ENCODE measurements around the gene MACROD1.
"Not testable (repeated sequence)": the region's sequence is repeated elsewhere in the genome, so short reads cannot be mapped to it uniquely, and the experiment has no call there.

MACROD1 gene

GRCh38 chr11:64185693-64186491 is 20.0 kb upstream of the MACROD1 start, which contains the start of gene STIP1:
Gene STIP1 (plus strand): TSS chr11:64186171. CDS start chr11:64186262, 91 bp downstream.
- DNase-seq: peak; percentile 95 to 100 (median 99)

GRCh38 chr11:64185175-64185692 is 19.3 kb upstream of the MACROD1 start:
- peak in 41 of 56 donors; percentile 71 to 97 (median 91) for DNase-seq

DNA sequence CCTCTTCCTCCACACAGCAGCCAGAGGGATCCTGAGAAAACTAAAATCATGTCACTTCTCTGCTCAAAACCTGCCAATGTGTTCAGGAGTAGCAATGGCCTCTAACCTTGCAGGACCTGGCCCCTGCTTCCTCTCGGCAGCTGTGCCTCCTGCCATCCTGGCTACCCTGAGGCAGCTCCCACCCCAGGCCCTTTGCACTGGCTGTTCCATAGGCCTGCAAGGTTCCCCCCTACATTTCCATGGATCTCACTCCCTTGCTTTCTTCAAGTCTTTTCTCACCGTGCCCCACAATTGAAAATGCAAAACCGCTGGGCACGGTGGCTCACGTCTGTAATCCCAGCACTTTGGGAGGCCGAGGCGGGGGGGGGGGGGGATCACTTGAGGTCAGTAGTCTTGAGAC is 18.0 kb upstream of the MACROD1 start:
- DNase-seq: no peak

- DNase-seq: peak; percentile 37 to 95 (median 88)
Observed at GRCh38 chr11:64181506-64182411, 15.8 kb upstream of the MACROD1 start.

GRCh38 chr11:64180891-64181290 is 15.0 kb upstream of the MACROD1 start:
- DNase-seq: peak in 2 of 56 donors; percentile 10 to 23

DNA sequence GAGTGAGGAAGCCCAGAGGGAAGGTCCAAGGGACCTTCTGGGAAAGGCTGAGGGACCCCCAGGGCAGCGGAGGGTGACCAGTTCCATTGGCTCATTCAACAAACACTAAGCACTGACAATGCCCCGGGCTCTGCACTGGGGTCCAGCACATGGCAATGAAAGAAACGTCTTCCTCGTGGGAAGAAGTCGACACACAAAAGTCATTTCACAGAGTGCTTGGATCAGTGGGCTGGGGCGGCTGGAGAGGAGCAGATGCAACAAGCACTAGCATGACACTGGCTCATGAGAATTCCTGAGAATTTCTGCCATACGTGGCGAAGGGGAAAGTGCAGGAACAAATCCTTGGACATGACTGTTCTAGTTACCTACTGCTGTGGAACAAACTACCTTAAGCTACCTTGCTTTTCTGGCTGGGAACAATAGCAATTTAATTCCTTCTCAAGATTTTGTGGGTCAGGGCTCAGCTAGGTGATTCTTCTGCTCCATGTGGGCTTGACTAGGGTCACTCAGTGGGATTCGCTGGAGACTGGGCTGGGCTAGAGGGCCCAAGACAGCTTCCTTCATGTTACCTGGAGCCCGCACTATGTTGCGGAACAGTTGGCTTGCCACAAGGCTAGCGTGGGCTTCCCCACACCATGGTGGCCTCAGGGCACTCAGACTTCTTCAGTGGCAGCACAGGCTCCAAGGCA is 13.2 kb upstream of the MACROD1 start:
- DNase-seq: no peak

GRCh38 chr11:64178203-64178602 is 12.3 kb upstream of the MACROD1 start:
- DNase-seq: no peak

DNA sequence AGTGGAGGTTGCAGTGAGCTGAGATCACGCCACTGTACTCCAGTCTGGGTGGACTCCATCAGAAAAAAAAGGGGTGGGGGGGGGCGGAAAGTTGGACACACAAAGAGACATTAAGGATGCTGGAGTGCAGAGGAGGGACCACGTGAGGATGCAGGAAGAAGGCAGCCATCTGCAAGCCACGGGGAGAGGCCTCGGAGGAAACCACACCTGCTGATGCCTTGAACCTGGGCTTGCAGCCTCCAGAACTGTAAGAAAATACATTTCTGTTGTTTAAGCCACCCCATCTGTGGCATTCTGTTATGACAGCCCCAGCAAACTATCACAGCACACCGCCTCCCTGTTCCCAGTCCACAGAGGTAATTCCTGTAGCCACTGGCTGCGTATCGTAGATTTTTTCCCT is 10.8 kb upstream of the MACROD1 start:
- no peak for DNase-seq

GRCh38 chr11:64173616-64174355 is 7.9 kb upstream of the MACROD1 start:
- DNase-seq: no peak

DNA sequence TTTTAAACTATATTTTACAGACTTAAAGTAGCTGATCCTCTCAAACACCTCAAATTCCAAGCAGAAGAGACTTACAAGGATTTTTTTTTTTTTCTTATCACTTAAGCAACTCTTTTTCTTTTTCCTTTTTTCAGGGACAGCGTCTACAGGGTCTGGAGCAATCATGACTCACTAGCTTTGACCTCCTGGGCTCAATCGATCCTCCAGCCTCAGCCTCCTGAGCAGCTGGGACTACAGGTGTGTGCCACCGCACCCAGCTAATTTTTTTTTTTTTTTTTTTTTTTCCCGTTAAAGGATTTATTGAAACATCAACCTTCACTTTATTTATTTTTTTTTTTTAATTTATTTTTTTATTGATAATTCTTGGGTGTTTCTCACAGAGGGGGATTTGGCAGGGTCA is 4.5 kb upstream of the MACROD1 start:
- DNase-seq: no peak

DNA sequence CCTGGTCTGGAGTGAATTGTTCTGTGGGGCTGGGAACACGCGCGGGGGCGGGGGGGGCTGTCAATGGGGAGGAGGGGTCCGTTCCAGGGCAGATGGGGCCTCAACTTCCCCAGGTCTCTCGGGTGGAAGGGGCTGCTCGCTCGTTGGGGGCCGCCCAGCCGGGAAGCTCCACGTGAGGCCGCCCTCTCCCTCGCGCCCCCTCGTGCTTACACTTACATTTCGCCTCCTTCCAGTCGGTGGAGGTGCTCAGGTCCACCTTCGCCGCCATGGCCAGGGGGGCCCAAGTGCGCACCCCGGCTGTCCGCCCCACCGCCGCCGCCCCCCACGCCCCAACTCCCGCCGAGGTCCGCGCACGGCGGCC is 452 bp downstream of the MACROD1 start:
- DNase-seq: peak in 1 of 56 donors; percentile 25

DNA sequence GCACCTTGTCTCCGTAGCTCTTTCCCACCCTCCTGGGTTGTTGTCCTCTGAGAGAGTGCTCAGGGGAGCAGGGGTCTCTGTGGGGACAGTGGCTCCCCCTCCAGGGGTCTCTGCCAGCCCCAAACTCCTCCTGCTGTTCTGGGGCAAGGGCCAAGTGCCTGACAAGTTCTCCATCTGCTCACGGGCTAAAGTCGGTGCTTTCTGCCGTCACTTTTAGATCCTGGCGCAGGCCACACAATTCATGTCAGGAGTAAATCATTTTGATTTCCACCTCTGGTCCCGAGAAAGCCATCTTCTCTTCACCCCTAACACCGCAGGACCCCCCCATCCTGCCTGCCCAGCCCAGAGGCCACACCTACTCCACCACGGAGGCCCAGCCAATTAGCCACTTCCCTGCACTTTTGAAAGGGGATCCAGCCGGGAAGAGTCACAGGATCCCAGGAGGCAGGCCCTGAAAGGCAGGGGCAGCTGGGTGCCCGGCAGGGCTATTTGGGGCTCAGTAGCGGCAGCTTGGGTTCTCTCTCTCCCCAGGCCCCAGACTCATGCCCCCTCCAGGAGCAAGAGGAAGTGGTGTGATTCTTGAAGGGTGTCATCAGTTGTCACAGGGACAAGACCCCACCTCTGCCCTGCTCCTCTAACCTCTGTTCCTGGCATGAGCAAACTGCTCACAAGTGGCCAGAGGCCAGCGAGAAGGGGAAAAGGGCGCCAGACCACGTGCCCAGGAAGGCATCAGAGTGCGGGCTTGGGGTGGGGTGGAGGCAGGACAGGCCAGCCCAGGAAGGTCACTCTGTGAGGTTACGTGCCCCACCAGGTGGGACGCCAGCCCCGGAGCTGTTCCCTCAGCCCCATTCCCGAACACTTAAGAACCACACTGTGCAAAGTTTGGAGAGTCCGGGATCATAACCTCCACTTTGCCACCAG is 1.3 kb downstream of the MACROD1 start:
- DNase-seq: no peak

DNA sequence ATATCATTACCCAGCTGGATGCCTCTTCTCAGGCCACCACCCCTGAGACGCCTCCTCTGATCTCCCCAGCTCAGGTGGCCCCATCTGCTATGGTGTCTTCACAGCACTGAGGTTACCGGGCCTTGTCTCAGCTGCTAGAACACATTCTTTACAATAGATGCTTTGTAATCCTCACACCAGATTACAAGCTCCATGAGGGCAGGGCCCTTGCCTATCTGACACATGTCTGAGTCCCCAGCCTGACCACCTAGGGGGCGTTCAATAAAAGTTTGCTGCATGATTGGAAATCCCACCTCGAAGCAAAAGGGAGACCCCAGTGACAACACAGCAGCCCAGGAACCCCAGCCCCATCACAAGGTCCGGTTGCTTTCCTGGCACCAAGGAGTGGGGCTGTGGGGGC is 2.0 kb downstream of the MACROD1 start:
- no peak for DNase-seq

GRCh38 chr11:64162769-64163168 is 3.1 kb downstream of the MACROD1 start:
- DNase-seq: not testable (repeated sequence)

DNA sequence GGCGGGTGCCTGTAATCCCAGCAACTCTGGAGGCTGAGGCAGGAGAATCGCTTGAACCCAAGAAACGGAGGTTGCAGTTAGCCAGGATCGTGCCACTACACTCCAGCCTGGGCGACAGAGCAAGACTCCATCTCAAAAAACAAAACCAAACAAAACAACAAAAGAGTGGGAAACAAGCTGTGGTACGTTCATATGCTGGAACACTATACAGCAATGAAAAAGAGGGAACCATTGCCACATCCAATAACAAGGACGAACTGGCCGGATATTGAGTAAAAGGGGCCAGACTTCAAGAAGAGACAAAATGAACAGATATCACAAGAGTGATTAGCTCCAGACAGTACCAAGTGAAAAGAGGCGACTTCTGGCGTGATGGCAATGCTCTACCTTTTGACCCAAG is 4.9 kb downstream of the MACROD1 start:
- DNase-seq: no peak

DNA sequence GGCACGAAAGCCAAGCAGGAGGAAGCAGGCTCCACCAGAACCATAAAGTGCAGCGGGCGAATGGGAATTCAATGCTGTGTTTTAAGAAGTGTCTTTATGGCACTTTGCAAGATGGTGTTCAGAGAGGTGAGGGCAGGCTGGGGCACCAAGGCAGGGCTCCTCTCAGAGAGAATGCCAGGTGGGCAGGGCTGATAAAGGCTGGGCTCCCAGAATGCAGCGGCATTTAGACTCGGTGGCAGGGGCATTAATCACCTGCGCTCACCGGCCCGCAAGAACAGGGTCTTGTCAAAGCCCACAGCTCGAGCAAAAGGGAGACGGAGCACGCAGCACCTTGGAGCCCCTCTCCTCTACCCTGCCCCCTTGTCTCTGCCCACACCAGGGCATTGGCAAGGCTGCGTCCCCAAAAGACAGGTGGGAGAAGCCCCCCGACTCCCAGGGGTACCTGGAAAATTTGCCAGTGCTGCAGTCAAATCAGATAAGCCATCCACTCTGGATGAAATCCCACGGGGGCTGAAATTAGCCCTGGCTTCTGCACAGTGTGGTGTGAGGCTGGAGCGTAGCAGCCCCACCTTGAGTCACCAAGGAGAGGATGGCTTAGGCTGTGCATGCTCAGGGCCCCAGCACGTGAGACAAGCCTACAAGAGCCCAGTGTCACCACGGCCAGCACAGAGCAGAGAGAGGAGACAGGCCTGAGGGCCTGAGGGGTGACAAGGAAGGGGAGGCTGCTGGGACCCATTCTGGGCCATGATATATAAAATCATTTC is 8.1 kb downstream of the MACROD1 start:
- DNase-seq: no peak

DNA sequence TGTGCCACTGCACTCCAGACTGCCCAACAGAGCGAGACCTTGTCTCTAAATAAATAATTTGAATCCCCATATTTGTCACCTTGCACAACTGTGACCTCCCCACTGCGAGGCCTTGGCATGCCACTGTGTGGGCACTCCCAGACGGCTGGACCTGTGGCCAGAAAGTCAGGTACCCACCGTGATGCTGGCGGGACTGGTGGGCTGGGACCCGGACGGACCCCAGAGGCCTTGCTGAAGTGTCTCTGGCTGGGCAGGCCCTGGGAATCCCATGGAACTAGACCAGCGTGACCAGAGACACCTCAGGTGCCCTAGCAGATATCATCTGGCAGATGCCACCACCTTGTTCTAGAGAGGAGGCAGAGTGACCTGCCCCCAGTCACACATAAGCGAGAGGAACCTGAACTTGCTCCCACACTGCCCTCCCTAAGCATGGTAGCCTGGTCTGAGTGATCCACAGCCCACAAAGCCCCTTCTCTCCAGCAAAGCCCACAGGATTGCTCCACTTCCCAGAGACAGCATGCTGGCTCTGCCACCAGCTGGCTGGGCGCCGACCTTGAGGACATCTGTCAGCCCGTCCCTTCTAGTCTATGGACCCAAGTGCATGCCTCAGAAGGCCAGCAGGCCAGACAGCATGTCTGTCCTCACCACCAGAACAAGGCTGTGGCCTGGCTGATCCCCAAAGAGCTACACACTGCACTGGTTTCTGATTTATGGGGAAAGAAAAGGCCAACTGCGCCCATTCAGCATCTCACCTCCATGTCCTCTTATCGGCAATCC is 9.5 kb downstream of the MACROD1 start:
- peak in 32 of 56 donors; percentile 17 to 77 (median 37) for DNase-seq

GRCh38 chr11:64153812-64154211 is 12.1 kb downstream of the MACROD1 start:
- DNase-seq: no peak

Data from nucleus accumbens (tissue), 56 donors.